SIG-M5 treated with dmso at 0.1 percent for 504 hours (cell line): ENCODE results near the gene PSMA3.
A peak's percentile ranks its signal among the peaks of the same experiment; 100 is the strongest.

Source experiments
- DNase-seq: peaks from one replicate; lab custom pipeline; 2025; ENCODE audit not compliant: unreplicated experiment; lab: John Stamatoyannopoulos, UW

The PSMA3 gene

GRCh38 chr14:58298477-58299400 lies 54.1 kb downstream of the PSMA3 start, which contains the start of gene ARID4A:
TSS of gene ARID4A (plus strand) at chr14:58298555. CDS start at chr14:58299855, 1,300 bp downstream.
- peak; percentile 42 for DNase-seq

DNA sequence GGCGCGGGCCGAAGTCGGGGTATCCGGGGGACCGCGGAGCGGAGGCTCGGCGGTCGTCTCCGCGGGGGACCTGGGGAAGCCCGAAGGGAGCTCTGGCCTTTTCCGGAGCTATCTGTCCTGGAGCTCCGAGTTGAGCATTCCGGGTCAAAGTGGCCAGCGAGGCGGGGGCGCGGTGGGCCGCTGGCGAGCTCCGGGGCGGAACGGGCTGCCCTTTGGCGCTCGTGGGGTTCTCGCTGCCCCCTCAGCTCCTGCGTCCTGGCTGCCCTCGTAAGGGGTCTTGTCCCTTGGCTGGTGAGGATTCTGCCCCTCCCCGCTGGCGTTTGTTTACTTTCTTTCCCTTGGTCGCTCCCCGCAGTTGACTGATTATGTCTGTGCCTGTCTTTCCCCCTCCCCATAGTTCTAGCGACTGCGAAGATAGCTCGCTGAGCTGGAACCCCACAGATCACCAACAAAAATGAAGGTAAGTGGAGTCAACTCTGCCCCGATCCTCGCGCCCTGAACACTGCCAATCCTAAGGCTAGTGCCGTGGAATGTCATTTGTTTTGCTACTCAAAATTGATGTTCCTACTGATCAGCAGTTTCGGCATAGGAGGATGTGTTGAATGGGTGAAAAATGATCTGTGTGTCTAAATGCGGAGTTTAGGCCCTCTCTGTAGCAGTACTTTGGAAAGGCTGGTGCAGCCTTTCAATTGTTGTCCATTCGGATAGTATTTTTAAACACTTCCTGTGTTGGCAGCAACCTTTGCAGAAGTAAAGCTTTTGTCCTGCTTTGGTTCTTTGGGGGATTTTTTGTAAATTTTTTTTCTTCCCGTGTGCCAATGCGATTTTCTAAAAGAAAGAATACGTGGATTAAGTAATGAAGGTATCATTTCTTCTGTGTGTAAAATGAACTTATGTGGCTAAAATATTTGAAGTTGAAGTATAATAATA lies 55.0 kb downstream of the PSMA3 start:
- DNase-seq, result no peak

GRCh38 chr14:58301416-58301815 lies 56.8 kb downstream of the PSMA3 start:
- DNase-seq, result no peak

GRCh38 chr14:58305730-58306129 lies 61.1 kb downstream of the PSMA3 start:
- DNase-seq, result no peak

DNA sequence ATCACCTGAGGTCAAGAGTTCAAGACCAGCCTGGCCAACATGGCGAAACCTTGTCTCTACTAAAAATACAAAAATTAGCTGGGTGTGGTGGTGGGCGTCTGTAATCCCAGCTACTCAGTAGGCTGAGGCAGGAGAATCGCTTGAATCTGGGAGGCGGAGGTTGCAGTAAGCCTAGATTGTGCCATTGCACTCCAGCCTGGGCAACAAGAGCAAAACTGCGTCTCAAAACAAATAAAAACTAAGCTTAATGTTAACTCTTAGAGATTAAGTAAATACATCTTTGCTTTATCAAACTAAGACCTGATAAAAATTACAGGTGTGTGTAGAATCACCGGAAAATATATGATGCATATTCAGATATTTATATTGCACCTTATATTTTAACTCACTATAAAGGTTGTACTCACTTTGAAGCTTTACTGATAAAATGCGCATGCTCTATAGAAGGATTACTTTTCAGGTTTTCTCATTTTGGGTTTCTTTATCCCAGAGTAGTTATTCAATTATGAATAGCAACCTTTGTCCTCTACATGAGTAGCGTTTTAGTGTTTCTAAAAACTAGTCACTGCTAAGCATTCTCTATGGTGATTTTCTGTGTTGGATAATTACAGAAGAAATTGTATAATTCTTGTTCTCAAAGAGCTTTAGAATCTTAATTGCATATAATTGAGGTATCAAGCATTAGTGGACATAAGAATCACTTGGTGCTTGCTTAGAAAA lies 63.1 kb downstream of the PSMA3 start:
- DNase-seq, result no peak

GRCh38 chr14:58309086-58309485 lies 64.4 kb downstream of the PSMA3 start:
- DNase-seq, result no peak

DNA sequence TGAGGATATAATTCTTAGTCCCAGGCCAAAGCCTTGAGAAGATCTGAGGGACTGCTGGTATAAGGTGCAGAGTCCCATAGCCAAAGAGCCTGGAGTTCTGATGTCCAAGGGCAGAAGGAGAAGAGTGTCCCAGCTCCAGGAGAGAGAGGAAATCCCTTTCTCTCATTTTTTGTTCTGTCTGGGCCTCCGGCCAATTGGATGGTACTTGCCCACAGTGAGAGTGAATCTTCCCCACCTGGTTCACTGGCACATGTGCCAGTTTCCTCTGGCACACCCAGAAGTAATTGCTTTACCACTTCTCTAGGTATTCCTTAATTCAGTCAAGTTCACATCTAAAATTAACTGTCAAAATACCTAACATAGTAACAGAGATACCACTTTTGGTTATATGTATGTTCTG lies 69.1 kb downstream of the PSMA3 start:
- DNase-seq, result no peak

- DNase-seq, result no peak
These were observed 71.0 kb downstream of the PSMA3 start for GRCh38 chr14:58315606-58316005.
